HUES6 (cell line): ENCODE measurements around the gene ZNF106.

Experiments used
- H3K27ac ChIP-seq: 2 replicates; pipeline ENCODE4 v1.7.0; 2013; ENCODE audit warnings: low read depth, mild to moderate bottlenecking, low read length, inconsistent platforms
- H3K27me3 ChIP-seq: 2 replicates; pipeline ENCODE4 v1.6.1; 2013; ENCODE audit warnings: low read length; ENCODE audit not compliant: control insufficient read depth, insufficient read depth
- H3K36me3 ChIP-seq: 2 replicates; pipeline ENCODE4 v1.6.1; 2013; ENCODE audit warnings: low read length; ENCODE audit not compliant: control insufficient read depth, insufficient read depth
- H3K4me1 ChIP-seq: 2 replicates; pipeline ENCODE4 v1.6.1; 2013; ENCODE audit warnings: low read length; ENCODE audit not compliant: control insufficient read depth, insufficient read depth
- H3K4me3 ChIP-seq: 2 replicates; pipeline ENCODE4 v1.5.1; 2013; ENCODE audit warnings: low read depth, low read length
- H3K9ac ChIP-seq: one replicate; pipeline ENCODE4 v1.6.1; 2013; ENCODE audit warnings: mild to moderate bottlenecking, low read length
- H3K9me3 ChIP-seq: 2 replicates; pipeline ENCODE4 v1.6.1; 2013; ENCODE audit warnings: low read depth, low read length; ENCODE audit not compliant: control insufficient read depth, insufficient read depth

Gene ZNF106

DNA sequence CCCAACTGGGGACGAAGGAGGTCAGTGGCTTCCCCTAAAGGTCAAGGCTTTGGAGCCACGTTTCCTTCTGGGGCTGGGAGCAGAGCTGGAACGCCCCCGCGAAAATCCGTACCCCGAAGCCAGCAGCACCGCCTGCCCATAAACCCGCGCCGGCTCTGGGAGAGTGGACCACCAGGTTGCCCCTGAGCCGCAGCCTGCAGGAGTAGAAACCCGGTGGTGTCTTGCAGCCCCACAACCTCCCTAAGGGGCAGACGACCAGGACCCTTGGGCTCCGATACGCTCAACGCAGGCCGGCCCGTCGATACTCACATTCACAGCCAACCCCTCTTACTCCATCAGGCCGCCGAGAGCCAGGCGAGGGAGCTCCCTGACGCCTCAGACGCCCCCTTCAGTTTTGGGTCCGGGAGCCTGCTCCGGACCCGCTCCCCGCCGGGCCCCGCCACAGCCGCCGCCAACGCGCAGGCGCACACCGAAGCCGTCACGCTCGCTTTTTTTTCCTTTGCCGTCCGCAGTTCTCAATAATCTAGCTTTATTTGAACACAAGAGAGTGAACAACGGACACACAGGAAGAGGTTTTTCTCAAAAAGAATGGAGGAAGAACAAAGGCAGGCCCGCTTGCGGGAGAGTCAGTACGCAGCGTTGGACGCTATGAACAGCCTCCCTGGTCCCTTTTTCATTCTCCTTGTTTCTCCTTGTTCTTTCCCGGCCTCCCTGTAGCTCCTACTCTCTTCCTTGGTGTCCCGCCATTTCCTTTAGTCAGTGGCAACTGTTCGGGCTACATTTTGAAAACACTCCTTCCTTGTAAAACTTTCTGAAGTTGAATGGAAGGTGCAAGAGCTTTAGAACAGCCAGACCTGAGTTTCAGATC is at the start of gene ZNF106:
TSS of gene ZNF106 (minus strand) at position 471 of the 868 bp plus-strand sequence. CDS start 18,852 bp downstream, outside the sequence.
- H3K9ac ChIP-seq, result peak within 1 kb of the TSS; percentile 98
- H3K9me3 ChIP-seq, result no peaks in the 10 kb centered on the region
- peak within 1 kb of the TSS; percentile 97 for H3K27ac ChIP-seq
- peaks cover 10% of the 10 kb centered on the region for H3K4me1 ChIP-seq
- no peaks in the 10 kb centered on the region for H3K36me3 ChIP-seq
- peak within 1 kb of the TSS; percentile 97 for H3K4me3 ChIP-seq
- H3K27me3 ChIP-seq, result no peaks in the 10 kb centered on the region

DNA sequence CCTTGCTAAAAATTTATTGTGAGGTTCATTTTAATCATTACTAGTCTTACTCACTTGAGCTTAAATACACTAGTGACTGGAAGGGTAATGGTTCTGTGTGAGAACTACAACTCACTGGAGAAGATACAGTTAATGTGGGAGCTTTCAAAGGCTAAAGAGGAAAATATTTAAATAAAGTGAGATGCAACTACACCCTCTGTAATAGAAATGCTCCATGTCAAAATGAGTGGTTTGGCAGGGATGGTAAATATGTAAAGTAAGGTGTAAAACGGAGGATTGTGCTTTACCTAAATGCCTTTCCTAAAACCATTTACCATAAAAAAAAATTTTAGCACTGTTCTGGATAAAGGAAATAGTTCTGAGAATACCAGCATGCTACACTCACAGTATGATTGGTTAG is 42.3 kb upstream of the ZNF106 start:
- no peaks in the 10 kb centered on the region for H3K4me1 ChIP-seq
- H3K36me3 ChIP-seq, result peaks cover 47% of the 10 kb centered on the region
- H3K9ac ChIP-seq, result no peak overlapping the region
- no peaks in the 10 kb centered on the region for H3K27me3 ChIP-seq
- H3K27ac ChIP-seq, result no peak overlapping the region
- H3K9me3 ChIP-seq, result no peaks in the 10 kb centered on the region
- H3K4me3 ChIP-seq, result no peak overlapping the region

DNA sequence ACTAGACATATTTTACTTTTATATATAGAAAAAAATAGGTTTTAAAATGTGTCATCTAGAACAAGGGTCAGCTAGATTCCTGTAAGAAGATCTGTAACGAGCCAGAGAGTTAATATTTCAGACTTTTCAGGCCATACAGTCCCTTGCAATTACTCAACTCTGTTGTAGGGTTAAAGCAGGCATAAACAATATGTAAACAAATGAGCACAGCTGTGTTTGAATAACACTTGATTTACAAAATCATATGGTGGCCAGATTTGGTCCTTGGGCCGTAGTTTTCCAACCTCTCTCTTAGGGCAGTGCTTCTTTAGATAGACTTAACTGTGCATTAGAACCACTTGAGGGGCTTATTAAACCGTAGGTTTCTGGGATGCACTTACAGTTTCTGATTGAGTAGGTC is 38.0 kb upstream of the ZNF106 start:
- Histone ChIP-seq H3K4me3 (no peak overlapping the region), H3K4me1 (no peaks in the 10 kb centered on the region), H3K36me3 (peaks cover 57% of the 10 kb centered on the region), H3K27ac (no peak overlapping the region), H3K9ac (no peak overlapping the region), H3K27me3 (no peaks in the 10 kb centered on the region), H3K9me3 (no peaks in the 10 kb centered on the region)

DNA sequence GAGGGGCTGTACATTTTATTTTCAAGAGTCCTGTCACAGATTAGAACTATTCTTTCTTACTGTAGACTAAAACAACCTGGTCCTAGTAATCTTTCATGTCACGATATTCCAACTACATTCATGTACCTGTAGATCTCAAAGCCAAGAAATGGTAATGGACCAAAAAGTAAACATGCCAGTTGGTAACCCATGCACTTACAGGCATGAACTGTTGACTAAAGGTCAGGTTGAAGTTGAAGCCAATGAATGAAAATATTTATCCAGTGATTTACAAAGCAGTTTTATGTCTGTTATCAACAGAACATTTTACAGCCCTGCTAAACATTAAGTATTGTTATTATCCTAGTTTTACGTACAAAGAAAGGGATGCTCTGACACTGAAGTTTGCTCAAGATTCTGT is 32.4 kb upstream of the ZNF106 start:
- H3K27ac ChIP-seq, result no peak overlapping the region
- no peaks in the 10 kb centered on the region for H3K9me3 ChIP-seq
- no peak overlapping the region for H3K9ac ChIP-seq
- H3K4me3 ChIP-seq, result no peak overlapping the region
- peaks cover 43% of the 10 kb centered on the region for H3K36me3 ChIP-seq
- H3K4me1 ChIP-seq, result no peaks in the 10 kb centered on the region
- no peaks in the 10 kb centered on the region for H3K27me3 ChIP-seq

DNA sequence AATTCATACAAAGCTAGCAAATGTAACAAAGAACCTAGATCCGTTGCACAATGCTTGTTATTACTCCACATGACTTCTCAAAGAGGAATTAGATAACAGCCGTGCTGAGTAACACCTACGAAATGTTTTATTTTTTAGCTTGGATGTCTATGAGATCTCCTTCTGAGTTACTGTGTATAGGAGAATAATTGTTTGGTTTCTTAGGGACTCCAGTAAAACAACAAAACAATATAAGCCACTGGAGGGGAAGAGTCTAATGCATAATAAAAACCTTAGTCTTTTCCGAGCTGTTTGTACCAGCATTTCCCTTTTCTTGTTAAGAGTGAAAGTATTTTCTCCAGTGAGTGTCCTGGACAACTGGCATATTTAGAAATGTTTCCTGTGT is 20.1 kb upstream of the ZNF106 start:
- H3K36me3 ChIP-seq, result peaks cover 39% of the 10 kb centered on the region
- no peak overlapping the region for H3K27ac ChIP-seq
- H3K4me3 ChIP-seq, result no peak overlapping the region
- no peak overlapping the region for H3K9ac ChIP-seq
- H3K27me3 ChIP-seq, result no peaks in the 10 kb centered on the region
- H3K4me1 ChIP-seq, result no peaks in the 10 kb centered on the region
- H3K9me3 ChIP-seq, result no peaks in the 10 kb centered on the region

DNA sequence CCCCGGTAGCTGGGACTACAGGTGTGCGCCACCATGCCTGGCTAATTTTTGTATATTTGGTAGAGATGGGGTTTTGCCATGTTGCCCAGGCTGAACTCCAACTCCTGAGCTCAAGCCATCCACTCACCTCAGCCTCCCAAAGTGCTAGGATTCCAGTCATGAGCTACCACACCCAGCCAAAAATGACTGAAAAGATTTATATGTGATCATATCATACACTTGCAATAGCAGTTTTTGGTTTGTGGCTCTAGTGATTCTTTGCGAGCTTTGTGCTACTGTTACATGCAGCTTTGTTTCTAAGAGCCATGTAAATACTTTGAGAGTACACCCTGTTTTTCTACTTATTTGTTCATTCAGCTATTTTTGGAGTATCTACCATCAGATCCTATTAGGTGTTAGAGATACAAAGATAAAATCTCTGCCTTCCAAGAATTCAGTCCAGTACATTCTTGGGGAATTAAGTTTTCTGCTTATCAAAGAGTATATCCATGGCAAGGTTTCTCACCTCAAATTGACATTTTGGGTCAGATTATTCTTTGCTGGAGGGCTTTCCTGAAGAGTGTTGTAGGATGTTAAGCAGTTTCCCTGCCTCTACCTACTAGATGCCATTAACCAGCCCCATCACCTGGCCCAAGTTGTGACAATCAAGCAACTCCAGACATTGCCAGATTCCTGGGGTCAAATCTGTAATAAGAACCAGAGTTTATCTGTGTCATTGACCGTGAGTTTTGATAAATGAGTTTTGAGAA is 19.5 kb upstream of the ZNF106 start:
- no peaks in the 10 kb centered on the region for H3K4me1 ChIP-seq
- no peak overlapping the region for H3K9ac ChIP-seq
- H3K27me3 ChIP-seq, result no peaks in the 10 kb centered on the region
- no peak overlapping the region for H3K27ac ChIP-seq
- peaks cover 33% of the 10 kb centered on the region for H3K36me3 ChIP-seq
- no peak overlapping the region for H3K4me3 ChIP-seq
- no peaks in the 10 kb centered on the region for H3K9me3 ChIP-seq

DNA sequence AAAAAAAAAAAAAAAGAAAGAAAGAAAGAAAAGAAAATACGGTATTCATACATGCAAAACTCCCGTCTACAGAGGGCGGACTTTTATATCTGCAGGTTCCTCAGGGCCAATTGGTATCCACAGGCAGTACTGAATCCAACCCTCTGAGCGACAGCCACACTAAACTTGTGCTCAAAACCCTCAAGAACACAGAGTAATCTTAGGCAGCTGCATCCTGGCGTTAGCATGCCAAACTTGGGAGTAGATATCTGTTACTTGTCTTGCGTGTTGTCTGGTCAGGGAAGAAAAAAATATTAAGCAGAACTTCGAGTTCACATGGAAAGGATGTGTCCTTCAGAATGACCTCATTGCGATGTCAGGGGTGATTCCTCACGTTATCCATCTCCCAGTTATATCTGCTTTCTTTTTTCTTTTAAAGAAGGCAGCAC is 17.3 kb upstream of the ZNF106 start:
- peaks cover 15% of the 10 kb centered on the region for H3K36me3 ChIP-seq
- H3K27ac ChIP-seq, result no peak overlapping the region
- no peaks in the 10 kb centered on the region for H3K27me3 ChIP-seq
- H3K9ac ChIP-seq, result no peak overlapping the region
- no peaks in the 10 kb centered on the region for H3K9me3 ChIP-seq
- H3K4me1 ChIP-seq, result peaks cover 7% of the 10 kb centered on the region; the same call in 1 of the 2 replicates
- H3K4me3 ChIP-seq, result no peak overlapping the region

DNA sequence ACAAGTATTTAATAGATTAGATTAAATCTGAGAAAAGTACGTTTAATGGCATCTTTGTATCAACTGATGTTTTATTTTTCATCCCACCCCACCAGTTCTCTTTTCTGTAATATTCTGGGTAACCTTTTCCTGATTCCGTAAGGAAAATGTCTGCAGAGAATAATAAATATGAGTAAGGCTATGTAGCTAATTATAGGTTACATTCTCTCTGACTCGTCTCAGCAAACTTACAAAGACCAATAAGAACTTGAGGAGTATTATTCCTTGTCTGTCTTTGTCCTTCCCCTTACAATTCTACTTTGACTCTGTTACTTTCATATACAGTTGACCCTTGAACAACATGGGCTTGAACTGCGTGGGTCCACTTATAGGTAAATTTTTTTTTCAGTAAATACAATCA is 16.6 kb upstream of the ZNF106 start:
- H3K4me1 ChIP-seq, result peaks cover 7% of the 10 kb centered on the region; the same call in 1 of the 2 replicates
- H3K27me3 ChIP-seq, result no peaks in the 10 kb centered on the region
- no peaks in the 10 kb centered on the region for H3K9me3 ChIP-seq
- H3K4me3 ChIP-seq, result no peak overlapping the region
- H3K9ac ChIP-seq, result no peak overlapping the region
- 0 out of 2 replicates have a peak, but pooled peaks cover 9% of the 10 kb centered on the region for H3K36me3 ChIP-seq
- no peak overlapping the region for H3K27ac ChIP-seq

DNA sequence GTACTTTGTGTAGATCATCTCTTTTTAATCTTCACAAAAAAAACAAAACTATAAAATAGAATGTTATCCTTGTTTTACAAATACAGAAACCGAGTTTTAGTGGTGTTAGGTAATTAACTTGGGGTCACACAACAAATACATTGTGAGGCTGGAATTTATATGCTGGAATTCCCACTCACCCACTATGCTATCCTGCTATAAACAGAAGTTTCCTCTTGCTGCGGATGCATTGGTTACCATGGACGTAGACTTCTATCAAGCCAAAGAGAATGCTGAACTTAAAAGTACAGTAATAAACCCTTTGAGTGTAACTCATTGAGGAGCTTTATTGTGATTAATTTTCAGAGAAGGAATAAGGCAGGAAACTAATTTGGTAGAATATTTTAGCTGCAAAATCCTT is 13.7 kb upstream of the ZNF106 start:
- Histone ChIP-seq H3K27me3 (no peaks in the 10 kb centered on the region), H3K4me1 (peaks cover 14% of the 10 kb centered on the region; the same call in 1 of the 2 replicates), H3K27ac (peak overlapping the region; percentile 1; the same call in 1 of the 2 replicates), H3K9me3 (no peaks in the 10 kb centered on the region), H3K36me3 (no peaks in the 10 kb centered on the region), H3K4me3 (no peak overlapping the region), H3K9ac (no peak overlapping the region)

DNA sequence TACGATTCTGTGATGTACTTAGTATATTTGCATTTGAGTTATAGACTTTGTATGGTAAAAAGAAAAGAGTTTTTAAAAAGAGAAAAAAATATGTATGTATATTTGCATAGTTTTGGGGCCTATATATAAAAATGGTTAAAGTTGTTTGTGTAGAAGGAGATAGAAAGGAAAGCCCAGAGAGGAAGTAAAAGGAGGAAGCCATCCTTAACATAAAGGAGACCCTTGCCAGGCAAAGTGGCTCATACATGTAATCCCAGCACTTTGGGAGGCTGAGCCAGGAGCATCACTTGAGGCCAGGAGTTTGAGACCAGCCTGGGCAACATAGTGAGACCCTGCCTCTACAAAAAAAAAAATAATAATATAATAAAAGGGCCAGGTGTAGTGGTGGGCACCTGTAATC is 12.9 kb upstream of the ZNF106 start:
- H3K27me3 ChIP-seq, result no peaks in the 10 kb centered on the region
- H3K9ac ChIP-seq, result no peak overlapping the region
- peaks cover 20% of the 10 kb centered on the region; the same call in 1 of the 2 replicates for H3K4me1 ChIP-seq
- no peaks in the 10 kb centered on the region for H3K9me3 ChIP-seq
- no peak overlapping the region for H3K4me3 ChIP-seq
- H3K27ac ChIP-seq, result no peak overlapping the region
- no peaks in the 10 kb centered on the region for H3K36me3 ChIP-seq

DNA sequence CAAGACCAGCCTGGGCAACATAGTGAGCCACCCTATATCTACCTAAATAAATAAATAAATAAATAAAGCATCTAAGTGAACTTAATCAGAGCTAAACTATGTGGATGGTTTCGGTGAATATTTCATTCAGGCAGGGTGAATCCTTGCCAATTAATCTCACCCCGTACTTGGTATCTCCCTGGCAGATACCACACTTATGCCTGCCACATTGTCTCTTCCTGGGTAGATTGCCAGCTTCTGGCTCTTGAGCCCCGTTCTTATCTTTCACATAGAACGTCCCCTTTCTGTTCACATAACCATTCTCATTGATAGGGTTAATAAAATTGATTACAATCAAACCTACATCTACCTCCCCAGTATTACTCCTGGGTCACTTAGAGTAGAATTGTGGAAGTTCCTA is 11.5 kb upstream of the ZNF106 start:
- peaks cover 31% of the 10 kb centered on the region for H3K4me1 ChIP-seq
- no peaks in the 10 kb centered on the region for H3K36me3 ChIP-seq
- H3K9me3 ChIP-seq, result no peaks in the 10 kb centered on the region
- H3K4me3 ChIP-seq, result no peak overlapping the region
- no peak overlapping the region for H3K9ac ChIP-seq
- H3K27ac ChIP-seq, result no peak overlapping the region
- no peaks in the 10 kb centered on the region for H3K27me3 ChIP-seq
